Measurements from ENCODE around the gene LTBP4. TPM values are rescaled to one million over a fixed set of nuclear protein-coding genes. Genes with fewer than 3 reads are reported as not detected.

LTBP4 gene
- total and polyA plus RNA-seq, 2 of the 13 experiments (the other 11 are each of a cell fraction or from before 2014, with no cell fraction given): 0.86 to 2.3 TPM

DNA sequence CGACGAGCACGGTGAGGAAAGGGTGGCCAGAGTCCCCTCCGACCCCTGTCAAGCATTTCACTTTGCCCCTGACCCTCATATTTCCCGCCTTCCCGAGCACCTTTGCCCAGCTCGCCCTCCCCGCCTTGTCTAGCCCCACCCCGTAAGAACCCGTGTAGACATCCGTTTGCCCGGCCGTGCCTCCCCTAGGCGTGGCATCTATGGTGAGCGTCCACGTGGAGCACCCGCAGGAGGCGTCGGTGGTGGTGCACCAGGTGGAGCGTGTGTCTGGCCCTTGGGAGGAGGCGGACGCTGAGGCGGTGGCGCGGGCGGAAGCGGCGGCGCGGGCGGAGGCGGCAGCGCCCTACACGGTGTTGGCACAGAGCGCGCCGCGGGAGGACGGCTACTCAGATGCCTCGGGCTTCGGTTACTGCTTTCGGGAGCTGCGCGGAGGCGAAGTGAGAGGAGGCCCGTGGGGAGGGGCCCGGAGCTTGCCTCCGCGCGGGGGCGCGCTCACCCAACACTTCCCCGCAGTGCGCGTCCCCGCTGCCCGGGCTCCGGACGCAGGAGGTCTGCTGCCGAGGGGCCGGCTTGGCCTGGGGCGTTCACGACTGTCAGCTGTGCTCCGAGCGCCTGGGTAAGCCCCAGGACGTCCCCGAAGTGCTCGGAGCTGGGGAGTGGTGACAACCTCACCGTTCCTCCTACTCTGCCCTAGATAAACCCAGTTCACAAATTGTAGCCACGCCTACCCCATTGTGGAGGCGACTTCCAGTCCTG lies 4.2 kb downstream of the LTBP4 start (continued):
- TF ChIP-seq AKAP8 (CRISPR knock-in tag; IDR thresholded peaks at IDR 0.05) (no peak), ZNF780A (CRISPR knock-in tag; IDR thresholded peaks at IDR 0.05) (0 out of 2 replicates have a peak, but pooled peaks have one; percentile 58), TOE1 (CRISPR knock-in tag; IDR thresholded peaks at IDR 0.05) (no peak), ZNF589 (CRISPR knock-in tag; conservative IDR thresholded peaks at IDR 0.05) (peak; percentile 67; the same call in 1 of the 2 replicates), MYC (CRISPR knock-in tag; IDR thresholded peaks at IDR 0.05; ENCODE audit: borderline replicate concordance) (peak; percentile 63; the same call in 1 of the 2 replicates), CCDC6 (CRISPR knock-in tag; IDR thresholded peaks at IDR 0.05) (no peak), ZMYM4 (CRISPR knock-in tag; IDR thresholded peaks at IDR 0.05) (no peak; the same call in 1 of the 2 replicates), NFKB2 (CRISPR knock-in tag; IDR thresholded peaks at IDR 0.05; ENCODE audit: borderline replicate concordance) (no peak), ZNF510 (CRISPR knock-in tag; IDR thresholded peaks at IDR 0.05; ENCODE audit: low read depth) (no peak), NR2F6 (IDR thresholded peaks at IDR 0.05) (no peak), NR2F6 (CRISPR knock-in tag; IDR thresholded peaks at IDR 0.05) (no peak; the same call in 1 of the 2 replicates), NFATC3 (CRISPR knock-in tag; IDR thresholded peaks at IDR 0.05) (no peak), PHF5A (CRISPR knock-in tag; IDR thresholded peaks at IDR 0.05; ENCODE audit: low read depth, unreplicated experiment) (no peak), THAP11 (CRISPR knock-in tag; IDR thresholded peaks at IDR 0.05) (no peak; the same call in 1 of the 2 replicates), ZNF816 (CRISPR knock-in tag; IDR thresholded peaks at IDR 0.05; ENCODE audit: borderline replicate concordance) (no peak), ZFP37 (CRISPR knock-in tag; IDR thresholded peaks at IDR 0.05; ENCODE audit: borderline replicate concordance) (no peak), ZNF441 (CRISPR knock-in tag; IDR thresholded peaks at IDR 0.05; ENCODE audit: borderline replicate concordance) (no peak)
- TF ChIP-seq, protein P1, sequence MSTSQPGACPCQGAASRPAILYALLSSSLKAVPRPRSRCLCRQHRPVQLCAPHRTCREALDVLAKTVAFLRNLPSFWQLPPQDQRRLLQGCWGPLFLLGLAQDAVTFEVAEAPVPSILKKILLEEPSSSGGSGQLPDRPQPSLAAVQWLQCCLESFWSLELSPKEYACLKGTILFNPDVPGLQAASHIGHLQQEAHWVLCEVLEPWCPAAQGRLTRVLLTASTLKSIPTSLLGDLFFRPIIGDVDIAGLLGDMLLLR (CRISPR knock-in tag; IDR thresholded peaks at IDR 0.05): no peak
- TF ChIP-seq, protein P2, sequence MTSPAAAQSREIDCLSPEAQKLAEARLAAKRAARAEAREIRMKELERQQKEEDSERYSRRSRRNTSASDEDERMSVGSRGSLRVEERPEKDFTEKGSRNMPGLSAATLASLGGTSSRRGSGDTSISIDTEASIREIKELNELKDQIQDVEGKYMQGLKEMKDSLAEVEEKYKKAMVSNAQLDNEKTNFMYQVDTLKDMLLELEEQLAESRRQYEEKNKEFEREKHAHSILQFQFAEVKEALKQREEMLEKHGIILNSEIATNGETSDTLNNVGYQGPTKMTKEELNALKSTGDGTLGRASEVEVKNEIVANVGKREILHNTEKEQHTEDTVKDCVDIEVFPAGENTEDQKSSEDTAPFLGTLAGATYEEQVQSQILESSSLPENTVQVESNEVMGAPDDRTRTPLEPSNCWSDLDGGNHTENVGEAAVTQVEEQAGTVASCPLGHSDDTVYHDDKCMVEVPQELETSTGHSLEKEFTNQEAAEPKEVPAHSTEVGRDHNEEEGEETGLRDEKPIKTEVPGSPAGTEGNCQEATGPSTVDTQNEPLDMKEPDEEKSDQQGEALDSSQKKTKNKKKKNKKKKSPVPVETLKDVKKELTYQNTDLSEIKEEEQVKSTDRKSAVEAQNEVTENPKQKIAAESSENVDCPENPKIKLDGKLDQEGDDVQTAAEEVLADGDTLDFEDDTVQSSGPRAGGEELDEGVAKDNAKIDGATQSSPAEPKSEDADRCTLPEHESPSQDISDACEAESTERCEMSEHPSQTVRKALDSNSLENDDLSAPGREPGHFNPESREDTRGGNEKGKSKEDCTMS (CRISPR knock-in tag; conservative IDR thresholded peaks at IDR 0.05): no peak
- TF ChIP-seq, protein P3, sequence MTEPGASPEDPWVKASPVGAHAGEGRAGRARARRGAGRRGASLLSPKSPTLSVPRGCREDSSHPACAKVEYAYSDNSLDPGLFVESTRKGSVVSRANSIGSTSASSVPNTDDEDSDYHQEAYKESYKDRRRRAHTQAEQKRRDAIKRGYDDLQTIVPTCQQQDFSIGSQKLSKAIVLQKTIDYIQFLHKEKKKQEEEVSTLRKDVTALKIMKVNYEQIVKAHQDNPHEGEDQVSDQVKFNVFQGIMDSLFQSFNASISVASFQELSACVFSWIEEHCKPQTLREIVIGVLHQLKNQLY (CRISPR knock-in tag; IDR thresholded peaks at IDR 0.05): no peak
- TF ChIP-seq, protein P4, sequence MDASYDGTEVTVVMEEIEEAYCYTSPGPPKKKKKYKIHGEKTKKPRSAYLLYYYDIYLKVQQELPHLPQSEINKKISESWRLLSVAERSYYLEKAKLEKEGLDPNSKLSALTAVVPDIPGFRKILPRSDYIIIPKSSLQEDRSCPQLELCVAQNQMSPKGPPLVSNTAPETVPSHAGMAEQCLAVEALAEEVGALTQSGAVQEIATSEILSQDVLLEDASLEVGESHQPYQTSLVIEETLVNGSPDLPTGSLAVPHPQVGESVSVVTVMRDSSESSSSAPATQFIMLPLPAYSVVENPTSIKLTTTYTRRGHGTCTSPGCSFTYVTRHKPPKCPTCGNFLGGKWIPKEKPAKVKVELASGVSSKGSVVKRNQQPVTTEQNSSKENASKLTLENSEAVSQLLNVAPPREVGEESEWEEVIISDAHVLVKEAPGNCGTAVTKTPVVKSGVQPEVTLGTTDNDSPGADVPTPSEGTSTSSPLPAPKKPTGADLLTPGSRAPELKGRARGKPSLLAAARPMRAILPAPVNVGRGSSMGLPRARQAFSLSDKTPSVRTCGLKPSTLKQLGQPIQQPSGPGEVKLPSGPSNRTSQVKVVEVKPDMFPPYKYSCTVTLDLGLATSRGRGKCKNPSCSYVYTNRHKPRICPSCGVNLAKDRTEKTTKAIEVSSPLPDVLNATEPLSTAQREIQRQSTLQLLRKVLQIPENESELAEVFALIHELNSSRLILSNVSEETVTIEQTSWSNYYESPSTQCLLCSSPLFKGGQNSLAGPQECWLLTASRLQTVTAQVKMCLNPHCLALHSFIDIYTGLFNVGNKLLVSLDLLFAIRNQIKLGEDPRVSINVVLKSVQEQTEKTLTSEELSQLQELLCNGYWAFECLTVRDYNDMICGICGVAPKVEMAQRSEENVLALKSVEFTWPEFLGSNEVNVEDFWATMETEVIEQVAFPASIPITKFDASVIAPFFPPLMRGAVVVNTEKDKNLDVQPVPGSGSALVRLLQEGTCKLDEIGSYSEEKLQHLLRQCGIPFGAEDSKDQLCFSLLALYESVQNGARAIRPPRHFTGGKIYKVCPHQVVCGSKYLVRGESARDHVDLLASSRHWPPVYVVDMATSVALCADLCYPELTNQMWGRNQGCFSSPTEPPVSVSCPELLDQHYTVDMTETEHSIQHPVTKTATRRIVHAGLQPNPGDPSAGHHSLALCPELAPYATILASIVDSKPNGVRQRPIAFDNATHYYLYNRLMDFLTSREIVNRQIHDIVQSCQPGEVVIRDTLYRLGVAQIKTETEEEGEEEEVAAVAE (CRISPR knock-in tag; IDR thresholded peaks at IDR 0.05; ENCODE audit: borderline replicate concordance): no peak

All from HepG2 (cell line).